ENCODE data around the gene ANXA10. TPM values are rescaled to one million over a fixed set of nuclear protein-coding genes. Genes with fewer than 3 reads are reported as not detected.

Gene ANXA10
- total and polyA plus RNA-seq, 2 of the 8 experiments (the other 6 are each of a cell fraction or from before 2014, with no cell fraction given) = not detected

- TF ChIP-seq CHD7 (IDR thresholded peaks at IDR 0.05; ENCODE audit: insufficient replicate concordance, low read length) (no peak), JUND (IDR thresholded peaks at IDR 0.05; ENCODE audit: low read length) (no peak), NRF1 (IDR thresholded peaks at IDR 0.05; ENCODE audit: low read depth, low read length) (no peak), CEBPB (IDR thresholded peaks at IDR 0.05; ENCODE audit: low read depth, low read length) (no peak), GTF2F1 (IDR thresholded peaks at IDR 0.05; ENCODE audit: borderline replicate concordance, low read depth, low read length) (no peak), TEAD4 (IDR thresholded peaks at IDR 0.05; ENCODE audit: low read depth, low read length) (no peak), SIRT6 (IDR thresholded peaks at IDR 0.05; ENCODE audit: low read length) (no peak), TAF7 (optimal IDR thresholded peaks at IDR 0.05; ENCODE audit: borderline replicate concordance, low read depth, low read length) (no peak), JUN (IDR thresholded peaks at IDR 0.05; ENCODE audit: low read depth, low read length) (no peak), CREB1 (IDR thresholded peaks at IDR 0.05) (no peak)
These were observed 71.7 kb downstream of the ANXA10 start (continued) for GRCh38 chr4:168164045-168164444.

All from H1 (cell line).